ENCODE data around the gene ULBP2. TPM values are rescaled to one million over a fixed set of nuclear protein-coding genes. Genes with fewer than 3 reads are reported as not detected.
"Not testable (repeated sequence)": the region's sequence is repeated elsewhere in the genome, so short reads cannot be mapped to it uniquely, and the experiment has no call there.

Gene ULBP2
- total RNA-seq, 1 donor from 2014 or later = 0.30 TPM

DNA sequence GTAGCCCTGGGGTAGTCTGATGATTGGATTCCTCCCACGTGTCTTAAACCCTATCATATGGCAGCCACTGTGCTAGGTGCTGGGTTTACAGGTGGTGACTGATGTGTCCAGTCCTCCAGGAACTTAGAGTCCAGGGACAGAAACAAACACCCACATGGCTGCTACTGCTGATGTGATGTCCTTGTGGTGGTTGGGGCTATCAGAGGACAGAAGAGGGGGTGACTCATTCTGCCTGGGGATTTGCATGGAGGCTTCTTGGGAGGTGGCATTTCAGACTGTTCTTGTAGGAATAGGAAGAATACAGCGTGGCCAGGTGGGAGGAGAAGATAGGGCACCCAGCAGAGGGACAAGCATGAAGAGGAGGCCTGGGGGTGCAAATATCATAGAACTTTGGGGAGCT is 28.7 kb upstream of the ULBP2 start:
- no peak overlapping the region for H3K4me3 Mint-ChIP-seq
- TF ChIP-seq, protein P1, sequence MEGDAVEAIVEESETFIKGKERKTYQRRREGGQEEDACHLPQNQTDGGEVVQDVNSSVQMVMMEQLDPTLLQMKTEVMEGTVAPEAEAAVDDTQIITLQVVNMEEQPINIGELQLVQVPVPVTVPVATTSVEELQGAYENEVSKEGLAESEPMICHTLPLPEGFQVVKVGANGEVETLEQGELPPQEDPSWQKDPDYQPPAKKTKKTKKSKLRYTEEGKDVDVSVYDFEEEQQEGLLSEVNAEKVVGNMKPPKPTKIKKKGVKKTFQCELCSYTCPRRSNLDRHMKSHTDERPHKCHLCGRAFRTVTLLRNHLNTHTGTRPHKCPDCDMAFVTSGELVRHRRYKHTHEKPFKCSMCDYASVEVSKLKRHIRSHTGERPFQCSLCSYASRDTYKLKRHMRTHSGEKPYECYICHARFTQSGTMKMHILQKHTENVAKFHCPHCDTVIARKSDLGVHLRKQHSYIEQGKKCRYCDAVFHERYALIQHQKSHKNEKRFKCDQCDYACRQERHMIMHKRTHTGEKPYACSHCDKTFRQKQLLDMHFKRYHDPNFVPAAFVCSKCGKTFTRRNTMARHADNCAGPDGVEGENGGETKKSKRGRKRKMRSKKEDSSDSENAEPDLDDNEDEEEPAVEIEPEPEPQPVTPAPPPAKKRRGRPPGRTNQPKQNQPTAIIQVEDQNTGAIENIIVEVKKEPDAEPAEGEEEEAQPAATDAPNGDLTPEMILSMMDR (conservative IDR thresholded peaks at IDR 0.05) = no peak
- peaks cover 2% of the 10 kb centered on the region for H3K36me3 Mint-ChIP-seq (ENCODE audit: low read depth)
- no peak overlapping the region for H3K27ac Mint-ChIP-seq (ENCODE audit: unreplicated experiment)
- H3K4me1 Mint-ChIP-seq = no peaks in the 10 kb centered on the region
- peaks cover 7% of the 10 kb centered on the region for H3K9me3 Mint-ChIP-seq
- H3K27me3 Mint-ChIP-seq (ENCODE audit: low read depth) = peaks cover 34% of the 10 kb centered on the region
- no peak for DNase-seq (ENCODE audit: low read depth, low spot score)

DNA sequence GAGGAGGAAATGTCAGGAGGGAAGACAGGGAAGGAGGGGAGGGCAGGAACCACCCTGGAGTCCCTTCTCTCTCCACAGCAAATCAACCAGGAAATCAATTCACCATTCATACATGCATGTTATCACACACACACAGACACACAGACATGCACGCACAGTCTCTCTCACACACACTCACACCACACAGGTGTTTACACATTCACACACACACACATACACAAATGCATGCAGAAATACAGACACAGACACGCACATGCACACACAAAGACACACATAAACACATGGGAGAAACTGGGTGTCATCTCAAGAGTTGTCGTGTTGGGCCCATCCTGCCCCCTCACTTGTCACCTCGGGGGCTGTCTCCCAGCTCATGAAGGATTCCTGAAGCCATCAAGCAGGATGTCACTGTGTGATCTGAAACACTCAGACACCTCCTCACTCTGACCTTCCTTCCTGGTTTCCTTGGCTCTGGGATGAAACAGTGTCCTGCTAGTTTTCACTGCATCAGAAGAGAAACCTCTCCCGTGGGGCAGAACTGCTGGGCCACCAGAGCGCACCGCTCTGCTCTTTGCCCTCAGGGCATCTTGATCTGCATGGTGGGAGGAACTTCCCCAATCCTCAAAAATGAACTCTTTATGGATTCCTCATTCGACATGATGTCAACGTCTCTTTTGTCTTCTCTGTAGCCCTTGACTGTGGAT is 28.1 kb upstream of the ULBP2 start:
- TF ChIP-seq, protein P1 (conservative IDR thresholded peaks at IDR 0.05) = no peak
- Mint-ChIP-seq H3K27me3 (ENCODE audit: low read depth) (peaks cover 39% of the 10 kb centered on the region), H3K9me3 (peaks cover 6% of the 10 kb centered on the region), H3K27ac (ENCODE audit: unreplicated experiment) (no peak overlapping the region), H3K4me1 (no peaks in the 10 kb centered on the region), H3K36me3 (ENCODE audit: low read depth) (no peaks in the 10 kb centered on the region), H3K4me3 (no peak overlapping the region)
- DNase-seq (ENCODE audit: low read depth, low spot score) = no peak

DNA sequence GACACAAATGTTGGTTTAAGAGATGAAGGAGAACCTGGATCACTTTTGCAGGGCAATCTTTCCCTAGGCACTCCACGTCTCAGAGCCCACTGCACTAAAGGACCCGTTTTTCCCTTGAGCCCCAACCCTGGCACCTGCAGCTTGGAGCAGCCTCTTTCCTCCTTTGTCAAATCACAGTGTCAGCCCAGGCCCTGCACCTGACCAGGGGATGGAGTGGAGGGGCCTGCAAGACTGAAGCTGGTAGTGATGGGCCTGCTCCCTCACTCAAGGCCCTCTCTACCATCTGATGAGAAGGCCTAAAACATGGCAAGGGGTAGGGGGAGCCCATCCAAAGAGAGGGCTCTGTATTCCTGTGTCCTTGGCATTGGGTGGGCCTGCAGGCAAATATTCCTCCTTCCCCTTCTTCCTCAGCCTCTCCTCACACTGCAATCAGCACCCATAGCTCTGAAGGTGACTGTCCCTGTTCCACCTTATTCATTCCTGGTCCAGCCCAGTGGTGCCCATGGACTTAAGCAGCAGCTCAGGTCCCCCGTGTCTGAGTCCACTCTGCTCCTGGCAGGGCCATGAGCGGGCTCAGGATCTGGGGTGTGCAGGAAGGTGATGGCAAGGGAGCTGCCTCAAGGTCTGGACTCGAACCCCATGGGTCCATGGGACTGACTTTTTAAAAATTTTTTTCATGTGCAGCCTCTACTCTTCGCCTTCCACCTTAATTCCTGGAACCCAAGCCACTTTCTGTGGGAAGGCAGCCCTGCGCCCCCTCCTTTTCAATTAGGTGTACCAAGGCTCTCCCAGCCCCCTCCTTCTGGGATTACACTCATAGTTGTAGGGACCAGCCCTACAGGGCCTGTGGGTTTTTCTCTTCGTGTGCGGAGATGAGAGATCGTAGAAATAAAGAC is 25.6 kb upstream of the ULBP2 start:
- peaks cover 53% of the 10 kb centered on the region for H3K27me3 Mint-ChIP-seq (ENCODE audit: low read depth)
- no peak for DNase-seq (ENCODE audit: low read depth, low spot score)
- H3K4me3 Mint-ChIP-seq = no peak overlapping the region
- no peak overlapping the region for H3K27ac Mint-ChIP-seq (ENCODE audit: unreplicated experiment)
- H3K4me1 Mint-ChIP-seq = no peaks in the 10 kb centered on the region
- TF ChIP-seq, protein P1 (conservative IDR thresholded peaks at IDR 0.05) = no peak
- H3K36me3 Mint-ChIP-seq (ENCODE audit: low read depth) = no peaks in the 10 kb centered on the region
- peaks cover 3% of the 10 kb centered on the region for H3K9me3 Mint-ChIP-seq

DNA sequence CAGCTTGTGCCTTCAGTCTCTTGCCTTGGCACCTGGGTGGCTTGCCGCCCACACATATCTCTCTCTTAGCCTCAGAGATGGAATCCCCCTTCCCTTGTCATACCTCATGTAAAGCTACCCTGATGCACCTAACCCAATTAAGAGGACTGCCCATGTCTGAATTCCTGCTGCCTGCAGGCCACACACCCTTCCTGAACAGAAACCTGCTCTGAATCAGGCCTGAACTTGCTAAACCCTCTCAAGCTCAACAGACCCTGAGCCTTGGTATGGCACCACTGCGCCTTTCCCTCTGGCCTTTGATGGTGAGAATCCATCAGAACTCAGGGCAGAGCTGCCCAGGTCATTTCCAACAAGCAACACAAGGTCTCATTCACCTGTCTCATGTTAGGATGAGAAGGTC is 24.1 kb upstream of the ULBP2 start:
- Mint-ChIP-seq H3K36me3 (ENCODE audit: low read depth) (no peaks in the 10 kb centered on the region), H3K27ac (ENCODE audit: unreplicated experiment) (no peak overlapping the region), H3K9me3 (no peaks in the 10 kb centered on the region), H3K4me3 (no peak overlapping the region), H3K27me3 (ENCODE audit: low read depth) (peaks cover 59% of the 10 kb centered on the region), H3K4me1 (no peaks in the 10 kb centered on the region)
- TF ChIP-seq, protein P1 (conservative IDR thresholded peaks at IDR 0.05) = no peak
- DNase-seq (ENCODE audit: low read depth, low spot score) = no peak

DNA sequence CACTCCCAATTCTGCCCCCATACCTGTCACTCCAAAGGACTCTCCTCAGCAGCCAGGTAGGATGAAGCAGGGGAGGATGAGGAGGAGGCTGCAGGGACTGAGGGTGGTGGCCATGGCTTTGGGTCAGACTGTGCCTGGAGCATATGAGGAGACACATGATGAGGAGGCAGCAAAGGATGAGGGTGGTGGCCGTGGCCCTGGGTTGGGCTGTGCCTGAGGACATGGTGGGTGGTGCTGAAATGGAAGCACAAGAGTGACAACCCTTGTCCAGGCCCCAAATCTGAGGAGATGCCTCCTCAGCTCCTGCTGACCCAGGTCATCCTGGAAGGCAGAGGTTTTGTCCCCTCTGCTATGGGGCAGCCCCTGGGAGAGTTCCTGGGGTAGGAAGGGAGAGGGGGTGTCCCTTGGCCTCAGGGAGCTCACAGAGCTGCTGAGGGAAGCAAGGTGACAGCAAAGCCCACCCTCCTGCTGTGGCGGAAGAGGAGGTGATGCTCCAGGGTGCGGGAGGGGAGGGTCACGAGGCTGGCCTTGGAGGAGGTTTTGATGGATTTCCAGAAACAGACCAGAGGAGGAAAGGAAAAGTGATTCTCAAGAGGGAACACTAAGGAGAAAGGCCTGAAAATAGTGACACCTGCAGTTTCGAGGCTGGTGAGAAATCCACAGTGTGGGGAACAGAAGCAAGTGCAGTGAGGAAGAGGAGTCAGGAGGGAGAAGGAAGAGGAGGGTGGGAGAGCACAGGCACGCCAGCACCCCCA is 23.5 kb upstream of the ULBP2 start:
- Mint-ChIP-seq H3K4me1 (peaks cover 6% of the 10 kb centered on the region), H3K27me3 (ENCODE audit: low read depth) (peaks cover 59% of the 10 kb centered on the region), H3K27ac (ENCODE audit: unreplicated experiment) (no peak overlapping the region), H3K4me3 (no peak overlapping the region), H3K9me3 (no peaks in the 10 kb centered on the region), H3K36me3 (ENCODE audit: low read depth) (no peaks in the 10 kb centered on the region)
- no peak for DNase-seq (ENCODE audit: low read depth, low spot score)
- TF ChIP-seq, protein P1 (conservative IDR thresholded peaks at IDR 0.05) = no peak

DNA sequence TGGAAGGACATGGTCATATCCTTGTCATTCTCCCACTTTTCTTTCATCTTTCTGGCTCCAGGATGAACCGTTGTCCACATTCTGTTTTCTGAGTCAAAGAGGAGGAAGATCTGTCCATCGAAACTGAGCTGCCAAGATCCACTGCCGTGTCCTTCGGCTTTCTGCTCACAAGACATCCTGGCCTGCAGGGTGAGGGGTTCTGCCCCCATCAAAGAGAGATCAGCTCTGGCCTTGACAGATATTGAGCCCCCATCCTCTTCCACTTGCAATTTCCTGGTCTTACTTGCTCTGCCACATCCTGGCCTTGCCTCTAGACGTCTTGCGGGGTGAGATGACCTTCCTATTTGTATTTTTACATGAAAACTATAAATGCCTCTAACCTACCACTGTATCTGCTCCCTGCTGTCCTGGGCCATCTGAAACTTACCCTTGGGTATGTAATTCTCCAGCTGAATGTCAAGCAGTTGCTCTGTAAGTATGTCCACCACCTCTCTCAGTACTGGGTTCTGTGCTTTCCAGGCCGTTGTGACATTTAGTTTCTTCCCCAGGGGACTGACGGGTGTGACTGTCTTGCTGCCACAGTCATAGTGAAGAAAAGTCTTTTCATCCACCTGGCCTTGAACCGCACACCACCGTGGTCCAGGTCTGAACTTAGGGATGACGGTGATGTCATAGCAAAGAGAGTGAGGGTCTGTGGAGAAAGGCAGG is 22.5 kb upstream of the ULBP2 start:
- not testable (repeated sequence) for DNase-seq (ENCODE audit: low read depth, low spot score); H3K9me3 Mint-ChIP-seq; H3K4me3 Mint-ChIP-seq; H3K27ac Mint-ChIP-seq (ENCODE audit: unreplicated experiment); H3K36me3 Mint-ChIP-seq (ENCODE audit: low read depth)
- H3K4me1 Mint-ChIP-seq = peaks cover 12% of the 10 kb centered on the region
- peaks cover 65% of the 10 kb centered on the region for H3K27me3 Mint-ChIP-seq (ENCODE audit: low read depth)

All from neural crest cell (in vitro differentiated cells).